GM23338 (cell line): ENCODE results near the gene CAPN1. TPM values are rescaled to one million over a fixed set of nuclear protein-coding genes. Genes with fewer than 3 reads are reported as not detected.

ENCODE experiments used
- ATAC-seq: fragments of 200-7000 bp; cut with Tn5 transposase; 3 replicates; pipeline ENCODE4 v1.9.1; 2020
- DNase-seq: peaks from one replicate; pipeline ENCODE4 v3.0.0-alpha.2; 2015; ENCODE audit warnings: low spot score
- H2AFZ ChIP-seq: fragments of 200-600 bp; sonication (generic); 2 replicates; pipeline ENCODE4 v1.8.0; 2016; ENCODE audit warnings: antibody characterized with exemption, mild to moderate bottlenecking, moderate library complexity
- H3F3A ChIP-seq: fragments of 200-600 bp; sonication (generic); replicated peaks from 2 replicates; pipeline ENCODE4 v1.8.0; 2017; ENCODE audit warnings: antibody characterized with exemption, mixed run types, low read depth
- H3K27ac ChIP-seq: fragments of 200-600 bp; sonication (generic); 2 replicates; pipeline ENCODE4 v1.6.1; 2016; ENCODE audit warnings: low read depth
- H3K27me3 ChIP-seq: fragments of 200-600 bp; sonication (generic); 2 replicates; pipeline ENCODE4 v1.8.0; 2016; ENCODE audit warnings: mild to moderate bottlenecking, mixed run types, moderate library complexity; ENCODE audit not compliant: insufficient read depth
- H3K36me3 ChIP-seq: fragments of 200-600 bp; sonication (generic); 2 replicates; pipeline ENCODE4 v1.8.0; 2016; ENCODE audit warnings: mild to moderate bottlenecking; ENCODE audit not compliant: insufficient read depth
- H3K4me1 ChIP-seq: fragments of 200-600 bp; sonication (generic); 2 replicates; pipeline ENCODE4 v1.8.0; 2016; ENCODE audit warnings: mild to moderate bottlenecking, moderate library complexity; ENCODE audit not compliant: insufficient read depth
- H3K4me2 ChIP-seq: fragments of 200-600 bp; sonication (generic); 2 replicates; pipeline ENCODE4 v1.7.1; 2017; ENCODE audit warnings: mixed run types
- H3K4me3 ChIP-seq: fragments of 200-600 bp; sonication (generic); 2 replicates; pipeline ENCODE4 v1.6.1; 2016; ENCODE audit warnings: mixed run types
- H3K79me2 ChIP-seq: fragments of 200-600 bp; sonication (generic); replicated peaks from 2 replicates; pipeline ENCODE4 v1.8.0; 2017; ENCODE audit warnings: mild to moderate bottlenecking; ENCODE audit not compliant: insufficient read depth
- H3K9me2 ChIP-seq: fragments of 200-600 bp; sonication (generic); 2 replicates; pipeline ENCODE4 v1.8.0; 2017; ENCODE audit not compliant: insufficient read depth
- H4K20me1 ChIP-seq: fragments of 200-600 bp; sonication (generic); replicated peaks from 2 replicates; pipeline ENCODE4 v1.8.0; 2017; ENCODE audit warnings: mild to moderate bottlenecking; ENCODE audit not compliant: insufficient read depth
- H3K27ac Mint-ChIP-seq: 2 replicates; pipeline ENCODE4 v1.8.0; 2020; ENCODE audit warnings: inconsistent platforms, mild to moderate bottlenecking, moderate library complexity, mixed read lengths
- H3K27me3 Mint-ChIP-seq: 3 replicates; pipeline ENCODE4 v1.8.0; 2022; ENCODE audit warnings: low read depth, mild to moderate bottlenecking, moderate library complexity, mixed read lengths, inconsistent platforms; ENCODE audit not compliant: insufficient read depth, poor library complexity
- H3K36me3 Mint-ChIP-seq: 3 replicates; pipeline ENCODE4 v1.8.0; 2021; ENCODE audit warnings: low read depth, mild to moderate bottlenecking, inconsistent platforms, moderate library complexity, mixed read lengths
- H3K4me1 Mint-ChIP-seq: 3 replicates; pipeline ENCODE4 v1.8.0; 2020; ENCODE audit warnings: mild to moderate bottlenecking, inconsistent platforms, mixed read lengths
- H3K4me3 Mint-ChIP-seq: 3 replicates; pipeline ENCODE4 v1.8.0; 2021; ENCODE audit warnings: moderate library complexity, mild to moderate bottlenecking, inconsistent platforms, mixed read lengths
- H3K9me3 Mint-ChIP-seq: 3 replicates; pipeline ENCODE4 v1.8.0; 2020; ENCODE audit warnings: moderate library complexity, mild to moderate bottlenecking, inconsistent platforms, mixed read lengths
- EZH2 ChIP-seq: fragments of 200-600 bp; sonication (generic); IDR thresholded peaks from one replicate; pipeline ENCODE4 v1.8.0; 2017; ENCODE audit warnings: antibody characterized with exemption, mild to moderate bottlenecking, low read depth; ENCODE audit not compliant: unreplicated experiment
- EZH2phosphoT487 ChIP-seq: fragments of 200-600 bp; sonication (generic); IDR thresholded peaks from one replicate; pipeline ENCODE4 v1.8.1; 2018; ENCODE audit warnings: antibody characterized with exemption; ENCODE audit not compliant: unreplicated experiment
- JUNB ChIP-seq: IDR thresholded peaks from one replicate; pipeline ENCODE4 v1.6.1; 2016; ENCODE audit warnings: antibody characterized with exemption; ENCODE audit not compliant: unreplicated experiment
- NANOG ChIP-seq: IDR thresholded peaks from 2 replicates; pipeline ENCODE4 v1.6.1; 2016; ENCODE audit warnings: antibody characterized with exemption, borderline replicate concordance
- REST ChIP-seq: IDR thresholded peaks from one replicate; pipeline ENCODE4 v1.6.1; 2018; ENCODE audit warnings: antibody characterized with exemption; ENCODE audit not compliant: unreplicated experiment
- ZNF114 ChIP-seq: fragments of 250-450 bp; sonication (Bioruptor Pico); IDR thresholded peaks from 2 replicates; pipeline ENCODE4 v1.5.0; 2020; ENCODE audit warnings: mild to moderate bottlenecking, moderate library complexity
- ZNF331 ChIP-seq: fragments of 250-450 bp; sonication (Bioruptor Pico); IDR thresholded peaks from 2 replicates; pipeline ENCODE4 v1.5.0; 2020; ENCODE audit warnings: low read depth, mild to moderate bottlenecking, moderate library complexity
- polyA plus RNA-seq: library from polyadenylated mRNA; unstranded; fragments of >200 nt; fragmentation: Nextera tagmentation; extraction: Ambion mirVana; gene quantifications from 2 replicates; pipeline ENCODE4 v1.2.1, GENCODE V29; 2016
- total RNA-seq: library from RNA; depleted of rRNA; stranded (reverse); fragments of >200 nt; shearing (Covaris generic); gene quantifications from 2 replicates; pipeline ENCODE4 v1.2.3, GENCODE V29; 2014

The CAPN1 gene
- total and polyA plus RNA-seq, 2 experiments from 2014 or later, result 67.3 to 277 TPM

DNA sequence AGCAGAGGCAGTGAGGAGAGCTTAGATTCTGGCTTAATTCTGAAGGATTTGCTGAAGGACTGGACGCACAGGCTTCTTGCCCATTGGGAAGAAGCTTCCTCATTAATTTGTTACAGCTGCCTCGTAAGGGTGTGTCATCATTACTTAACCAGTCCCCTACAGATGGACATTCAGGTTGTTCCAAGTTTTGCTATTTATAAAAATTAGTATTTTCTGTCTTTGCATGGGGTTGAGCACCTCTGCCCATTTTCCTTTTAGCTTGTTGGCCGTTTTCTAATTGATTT lies 38.1 kb downstream of the CAPN1 start:
- Mint-ChIP-seq H3K27ac (no peak overlapping the region), H3K27me3 (peaks cover 9% of the 10 kb centered on the region), H3K4me3 (no peak overlapping the region), H3K9me3 (no peaks in the 10 kb centered on the region), H3K36me3 (peaks cover 23% of the 10 kb centered on the region), H3K4me1 (peaks cover 30% of the 10 kb centered on the region)
- TF ChIP-seq NANOG, result no peak
- ATAC-seq, result no peak
- H3K4me2 ChIP-seq, result no peak overlapping the region
- no peaks in the 10 kb centered on the region for H4K20me1 ChIP-seq
- DNase-seq, result no peak
- no peaks in the 10 kb centered on the region for H3K79me2 ChIP-seq
- peaks cover 10% of the 10 kb centered on the region for H3K4me1 ChIP-seq
- H3K4me3 ChIP-seq, result no peak overlapping the region
- H3K27me3 ChIP-seq, result no peaks in the 10 kb centered on the region
- H3K36me3 ChIP-seq, result no peaks in the 10 kb centered on the region
- H3K27ac ChIP-seq, result no peak overlapping the region
- no peaks in the 10 kb centered on the region for H3K9me2 ChIP-seq
- H3F3A ChIP-seq, result peaks cover 6% of the 10 kb centered on the region
- no peak overlapping the region for H2AFZ ChIP-seq

GRCh38 chr11:65221026-65221425 lies 39.3 kb downstream of the CAPN1 start:
- TF ChIP-seq REST (no peak), JUNB (no peak), EZH2 (no peak), ZNF331 (CRISPR knock-in tag) (no peak), EZH2phosphoT487 (no peak), ZNF114 (CRISPR knock-in tag) (no peak)
- H3K36me3 Mint-ChIP-seq, result peaks cover 23% of the 10 kb centered on the region
- DNase-seq, result no peak
- peaks cover 34% of the 10 kb centered on the region for H3K4me1 Mint-ChIP-seq
- Histone ChIP-seq H3K27me3 (no peaks in the 10 kb centered on the region), H3F3A (peaks cover 3% of the 10 kb centered on the region; the same call in 1 of the 2 replicates), H3K4me2 (no peak overlapping the region), H4K20me1 (no peaks in the 10 kb centered on the region), H3K36me3 (no peaks in the 10 kb centered on the region), H2AFZ (no peak overlapping the region), H3K9me2 (no peaks in the 10 kb centered on the region), H3K4me3 (no peak overlapping the region), H3K27ac (no peak overlapping the region), H3K79me2 (no peaks in the 10 kb centered on the region), H3K4me1 (peaks cover 10% of the 10 kb centered on the region)
- no peak overlapping the region for H3K27ac Mint-ChIP-seq
- peaks cover 3% of the 10 kb centered on the region for H3K27me3 Mint-ChIP-seq
- H3K9me3 Mint-ChIP-seq, result no peaks in the 10 kb centered on the region
- no peak for ATAC-seq
- no peak overlapping the region for H3K4me3 Mint-ChIP-seq

DNA sequence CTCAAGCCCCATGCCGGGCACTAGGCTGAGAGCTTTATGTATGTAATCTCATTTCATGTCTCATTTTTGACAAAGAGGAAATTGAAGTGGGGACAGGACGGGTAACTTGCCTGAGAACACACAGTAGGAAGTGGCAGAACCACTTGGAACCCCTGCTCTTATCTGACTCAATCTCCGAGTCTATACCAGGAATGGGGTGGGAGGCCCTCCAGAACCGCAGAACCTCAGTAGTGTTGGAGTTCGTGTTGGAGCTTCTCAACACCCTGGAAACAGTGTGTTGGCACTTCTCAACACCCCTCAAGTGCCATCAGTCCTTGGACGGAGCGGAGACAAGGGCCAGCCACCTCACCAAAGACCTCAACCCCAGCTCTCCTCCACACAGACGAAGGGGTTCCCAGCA lies 41.3 kb downstream of the CAPN1 start:
- no peak overlapping the region for H3K27ac Mint-ChIP-seq
- DNase-seq (no peak), ATAC-seq (no peak)
- H3K9me3 Mint-ChIP-seq, result no peaks in the 10 kb centered on the region
- Histone ChIP-seq H3K27ac (no peak overlapping the region), H3K36me3 (0 out of 2 replicates have a peak, but pooled peaks cover 2% of the 10 kb centered on the region), H4K20me1 (no peaks in the 10 kb centered on the region), H3K4me3 (no peak overlapping the region), H3K79me2 (no peaks in the 10 kb centered on the region), H3K27me3 (no peaks in the 10 kb centered on the region), H3K4me2 (no peak overlapping the region), H3K4me1 (peaks cover 14% of the 10 kb centered on the region), H3K9me2 (no peaks in the 10 kb centered on the region), H3F3A (peaks cover 10% of the 10 kb centered on the region; the same call in 1 of the 2 replicates), H2AFZ (no peak overlapping the region)
- H3K36me3 Mint-ChIP-seq, result peaks cover 34% of the 10 kb centered on the region
- TF ChIP-seq NANOG, result no peak
- no peak overlapping the region for H3K4me3 Mint-ChIP-seq
- peaks cover 29% of the 10 kb centered on the region for H3K4me1 Mint-ChIP-seq
- H3K27me3 Mint-ChIP-seq, result peaks cover 9% of the 10 kb centered on the region
